Mucosa of rectum (tissue), 2 donors: ENCODE measurements around the gene FAM13C.

Source experiments
- H3K27ac ChIP-seq, 2 donors: one replicate each; pipeline ENCODE4 v1.7.0; 2013; ENCODE audit warnings: inconsistent platforms in 2 of 2, low read depth in 2 of 2, low read length in 2 of 2
- H3K27me3 ChIP-seq, 2 donors: one replicate each; pipeline ENCODE4 v1.7.0; 2013; ENCODE audit warnings: low read length in 2 of 2; ENCODE audit not compliant: control insufficient read depth in 2 of 2, insufficient read depth in 2 of 2
- H3K36me3 ChIP-seq, 2 donors: one replicate each; pipeline ENCODE4 v1.7.0; 2013; ENCODE audit warnings: low read length in 2 of 2; ENCODE audit not compliant: control insufficient read depth in 2 of 2, insufficient read depth in 2 of 2
- H3K4me1 ChIP-seq, 2 donors: one replicate each; pipeline ENCODE4 v1.7.0; 2013; ENCODE audit warnings: low read length in 2 of 2, mild to moderate bottlenecking in 1 of 2; ENCODE audit not compliant: control insufficient read depth in 2 of 2, insufficient read depth in 2 of 2
- H3K4me3 ChIP-seq, 2 donors: one replicate each; pipeline ENCODE4 v1.7.0; 2013; ENCODE audit warnings: low read length in 2 of 2
- H3K9ac ChIP-seq, 2 donors: one replicate each; pipeline ENCODE4 v1.7.0; 2013; ENCODE audit warnings: low read length in 2 of 2, low read depth in 1 of 2, mild to moderate bottlenecking in 1 of 2
- H3K9me3 ChIP-seq, 2 donors: one replicate each; pipeline ENCODE4 v1.7.0; 2013; ENCODE audit warnings: low read length in 2 of 2; ENCODE audit not compliant: control insufficient read depth in 2 of 2
- donor health status: healthy.
- donor health status: Normal muscosa, but diverticular disease.

The FAM13C gene

GRCh38 chr10:59384761-59385160 is 22.4 kb upstream of the FAM13C start:
- no peak overlapping the region for H3K4me3 ChIP-seq
- H3K9ac ChIP-seq, result no peak overlapping the region
- no peaks in the 10 kb centered on the region for H3K36me3 ChIP-seq
- no peak overlapping the region for H3K27ac ChIP-seq
- H3K9me3 ChIP-seq, result no peaks in the 10 kb centered on the region
- H3K4me1 ChIP-seq, result no peaks in the 10 kb centered on the region
- H3K27me3 ChIP-seq, result no peaks in the 10 kb centered on the region

- Histone ChIP-seq H3K9ac (no peak overlapping the region), H3K4me1 (no peaks in the 10 kb centered on the region), H3K36me3 (no peaks in the 10 kb centered on the region), H3K4me3 (no peak overlapping the region), H3K27me3 (no peaks in the 10 kb centered on the region), H3K27ac (peak overlapping the region in 1 of 2 donors; percentile 0), H3K9me3 (no peaks in the 10 kb centered on the region)
Measured at GRCh38 chr10:59383908-59384307, 21.6 kb upstream of the FAM13C start.

- H3K4me3 ChIP-seq, result no peak overlapping the region
- H3K36me3 ChIP-seq, result no peaks in the 10 kb centered on the region
- H3K9me3 ChIP-seq, result no peaks in the 10 kb centered on the region
- no peaks in the 10 kb centered on the region for H3K27me3 ChIP-seq
- peak overlapping the region; percentile 0 to 11 for H3K27ac ChIP-seq
- no peak overlapping the region for H3K9ac ChIP-seq
- no peaks in the 10 kb centered on the region for H3K4me1 ChIP-seq
Measured at GRCh38 chr10:59383436-59383835, 21.1 kb upstream of the FAM13C start.

- peak overlapping the region; percentile 0 to 11 for H3K27ac ChIP-seq
- no peaks in the 10 kb centered on the region for H3K4me1 ChIP-seq
- H3K27me3 ChIP-seq, result no peaks in the 10 kb centered on the region
- H3K9me3 ChIP-seq, result no peaks in the 10 kb centered on the region
- H3K4me3 ChIP-seq, result no peak overlapping the region
- H3K36me3 ChIP-seq, result no peaks in the 10 kb centered on the region
- no peak overlapping the region for H3K9ac ChIP-seq
Measured at GRCh38 chr10:59382831-59383295, 20.5 kb upstream of the FAM13C start.

GRCh38 chr10:59381687-59382086 is 19.3 kb upstream of the FAM13C start:
- no peaks in the 10 kb centered on the region for H3K27me3 ChIP-seq
- no peaks in the 10 kb centered on the region for H3K9me3 ChIP-seq
- H3K9ac ChIP-seq, result no peak overlapping the region
- no peaks in the 10 kb centered on the region for H3K36me3 ChIP-seq
- H3K4me1 ChIP-seq, result no peaks in the 10 kb centered on the region
- no peak overlapping the region for H3K27ac ChIP-seq
- H3K4me3 ChIP-seq, result no peak overlapping the region

- Histone ChIP-seq H3K9ac (no peak overlapping the region), H3K36me3 (no peaks in the 10 kb centered on the region), H3K4me1 (no peaks in the 10 kb centered on the region), H3K9me3 (no peaks in the 10 kb centered on the region), H3K4me3 (no peak overlapping the region), H3K27ac (no peak overlapping the region), H3K27me3 (no peaks in the 10 kb centered on the region)
Measured at GRCh38 chr10:59376846-59377245, 14.5 kb upstream of the FAM13C start.

GRCh38 chr10:59375990-59376389 is 13.6 kb upstream of the FAM13C start:
- Histone ChIP-seq H3K27me3 (no peaks in the 10 kb centered on the region), H3K4me1 (no peaks in the 10 kb centered on the region), H3K36me3 (no peaks in the 10 kb centered on the region), H3K9me3 (no peaks in the 10 kb centered on the region), H3K9ac (no peak overlapping the region), H3K27ac (no peak overlapping the region), H3K4me3 (no peak overlapping the region)

GRCh38 chr10:59374916-59375315 is 12.6 kb upstream of the FAM13C start:
- Histone ChIP-seq H3K9ac (no peak overlapping the region), H3K36me3 (no peaks in the 10 kb centered on the region), H3K27ac (no peak overlapping the region), H3K4me3 (no peak overlapping the region), H3K27me3 (no peaks in the 10 kb centered on the region), H3K4me1 (no peaks in the 10 kb centered on the region), H3K9me3 (no peaks in the 10 kb centered on the region)

GRCh38 chr10:59373071-59373470 is 10.7 kb upstream of the FAM13C start:
- Histone ChIP-seq H3K27ac (no peak overlapping the region), H3K9ac (no peak overlapping the region), H3K36me3 (no peaks in the 10 kb centered on the region), H3K4me3 (no peak overlapping the region), H3K4me1 (no peaks in the 10 kb centered on the region), H3K27me3 (no peaks in the 10 kb centered on the region), H3K9me3 (no peaks in the 10 kb centered on the region)

- Histone ChIP-seq H3K36me3 (no peaks in the 10 kb centered on the region), H3K9ac (no peak overlapping the region), H3K4me3 (no peak overlapping the region), H3K4me1 (no peaks in the 10 kb centered on the region), H3K27me3 (no peaks in the 10 kb centered on the region), H3K9me3 (no peaks in the 10 kb centered on the region), H3K27ac (no peak overlapping the region)
Measured at GRCh38 chr10:59372543-59372942, 10.2 kb upstream of the FAM13C start.

GRCh38 chr10:59366290-59366689 is 3.9 kb upstream of the FAM13C start:
- Histone ChIP-seq H3K27me3 (no peaks in the 10 kb centered on the region), H3K36me3 (no peaks in the 10 kb centered on the region), H3K4me3 (no peak overlapping the region), H3K9me3 (no peaks in the 10 kb centered on the region), H3K27ac (no peak overlapping the region), H3K4me1 (no peaks in the 10 kb centered on the region), H3K9ac (no peak overlapping the region)
